GM10248 (cell line): ENCODE data around the gene NUDT1.

Experiments
- CTCF ChIA-PET: fragments of 300-600 bp; sonication (Branson Sonifier 250); formaldehyde crosslinking; extraction: SDS; loops from one replicate; lab custom pipeline; 2021; ENCODE audit warnings: antibody characterized with exemption; lab: Yijun Ruan, JAX
- POLR2A ChIA-PET: fragments of 350-650 bp; sonication (Branson Sonifier 250); formaldehyde crosslinking; extraction: SDS; loops from one replicate; lab custom pipeline; 2020; ENCODE audit warnings: antibody characterized with exemption; lab: Yijun Ruan, JAX
- DNase-seq: peaks from one replicate; pipeline ENCODE4 v3.0.0; 2012; ENCODE audit errors: extremely low spot score
- CTCF ChIP-seq: IDR thresholded peaks from 2 replicates; pipeline ENCODE4 v1.5.1; 2012; ENCODE audit warnings: mild to moderate bottlenecking, low read depth; ENCODE audit errors: extremely low read depth, missing control alignments, control extremely low read depth

Gene NUDT1

GRCh38 chr7:2201128-2201527 is 40.9 kb upstream of the NUDT1 start:
- ChIA-PET POLR2A (interaction anchor here (0.6 kb wide), 1 partner anchor 1235 kb away, joined by 3 read pairs; no protein-coding TSS in a partner anchor), CTCF (interaction anchor here (1.8 to 2.4 kb wide), 3 partner anchors 8 to 15 kb away, joined by 5 to 10 read pairs (median 5); no protein-coding TSS in a partner anchor)
- no peak for DNase-seq
- TF ChIP-seq CTCF: no peak

DNA sequence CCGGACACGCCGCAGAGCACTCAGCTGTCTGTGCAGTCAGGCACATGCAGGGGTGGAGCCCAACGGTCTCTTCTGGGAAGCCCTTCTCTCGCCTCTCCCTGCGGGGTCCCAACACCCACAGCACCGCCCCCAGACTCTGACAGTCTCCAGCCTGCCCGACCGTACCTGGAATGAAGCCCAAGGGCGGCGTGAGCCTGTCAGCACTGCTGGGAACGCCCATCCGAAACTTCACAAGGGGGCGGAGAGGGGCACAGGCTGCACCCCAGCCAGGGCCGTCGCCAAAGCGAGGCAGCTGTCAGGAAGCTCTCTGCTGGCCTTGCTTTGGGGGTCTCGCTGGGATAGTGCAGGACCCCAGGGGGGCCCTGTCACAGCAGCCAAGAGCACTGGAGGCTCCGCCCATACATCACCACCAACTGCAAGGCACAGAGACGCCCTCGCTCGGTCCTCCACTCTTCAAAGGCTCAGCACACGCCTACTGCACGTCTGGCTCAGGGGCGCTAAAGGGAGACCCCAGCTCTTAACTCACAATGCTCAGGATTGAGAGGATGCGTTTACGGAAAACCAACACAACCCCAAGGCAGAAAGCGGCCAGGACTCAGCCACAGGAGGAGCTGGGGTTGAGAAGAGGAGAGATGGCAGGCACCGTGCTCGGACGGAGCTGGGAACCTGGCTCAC is 40.2 kb upstream of the NUDT1 start:
- no peak for DNase-seq
- CTCF ChIA-PET: interaction anchor here (1.0 to 2.4 kb wide), 5 partner anchors 8 to 60 kb away, joined by 3 to 10 read pairs (median 5); no protein-coding TSS in a partner anchor
- TF ChIP-seq CTCF: no peak
- POLR2A ChIA-PET: no interaction called here

- TF ChIP-seq CTCF: no peak
- ChIA-PET POLR2A (no interaction called here), CTCF (interaction anchor here (1.0 to 2.4 kb wide), 4 partner anchors 11 to 59 kb away, joined by 3 to 5 read pairs (median 4); no protein-coding TSS in a partner anchor)
- DNase-seq: no peak
Observed at GRCh38 chr7:2202361-2202761, 39.7 kb upstream of the NUDT1 start.

GRCh38 chr7:2202901-2203765 is 38.9 kb upstream of the NUDT1 start:
- CTCF ChIA-PET: interaction anchor here (1.0 to 2.4 kb wide), 6 partner anchors 8 to 145 kb away, joined by 4 to 5 read pairs (median 4); no protein-coding TSS in a partner anchor
- POLR2A ChIA-PET: no interaction called here
- no peak for TF ChIP-seq CTCF
- DNase-seq: no peak

- DNase-seq: peak; percentile 45
- POLR2A ChIA-PET: no interaction called here
- no peak for TF ChIP-seq CTCF
- CTCF ChIA-PET: interaction anchor here (1.0 to 2.1 kb wide), 4 partner anchors 9 to 144 kb away, joined by 4 read pairs; no protein-coding TSS in a partner anchor
Observed at GRCh38 chr7:2203766-2204300, 38.2 kb upstream of the NUDT1 start.

- ChIA-PET CTCF (no interaction called here), POLR2A (no interaction called here)
Observed at GRCh38 chr7:2204446-2204845, 37.6 kb upstream of the NUDT1 start.

More at GRCh38 chr7:2204446-2204845, 37.6 kb upstream of the NUDT1 start:
- DNase-seq: no peak
- TF ChIP-seq CTCF: no peak
